ENCODE results near the gene GLIS1.

GLIS1 gene

GRCh38 chr1:53462769-53463501 is 276.0 kb downstream of the GLIS1 start:
- DNase-seq (ENCODE audit: low read depth) = no peak

GRCh38 chr1:53462193-53462592 is 276.8 kb downstream of the GLIS1 start:
- no peak for DNase-seq (ENCODE audit: low read depth)

GRCh38 chr1:53461323-53462044 is 277.5 kb downstream of the GLIS1 start:
- DNase-seq (ENCODE audit: low read depth) = no peak

- no peak for DNase-seq (ENCODE audit: low read depth)
Observed at GRCh38 chr1:53460666-53461322, 278.2 kb downstream of the GLIS1 start.

GRCh38 chr1:53460211-53460634 is 278.7 kb downstream of the GLIS1 start:
- no peak for DNase-seq (ENCODE audit: low read depth)

GRCh38 chr1:53459321-53460175 is 279.4 kb downstream of the GLIS1 start, which contains the start of gene DMRTB1:
DMRTB1 (plus strand) TSS chr1:53459399; CDS start chr1:53459454, 55 bp downstream.
- no peak for DNase-seq (ENCODE audit: low read depth)

GRCh38 chr1:53458634-53459033 is 280.3 kb downstream of the GLIS1 start:
- DNase-seq (ENCODE audit: low read depth) = no peak

Measured in stimulated activated CD4-positive, alpha-beta T cell treated with anti-CD3 and anti-CD28 coated beads, Interleukin-2, amount 100 ng/mL, for 4 hours (primary cell).